Right forelimb (tissue), 1 donor: ENCODE data around the gene FCHO1.

Experiments used
- DNase-seq: peaks from one replicate; pipeline ENCODE4 v3.0.0-alpha.2; 2018

The FCHO1 gene

GRCh38 chr19:17737690-17738153 is 13.6 kb upstream of the FCHO1 start:
- DNase-seq = no peak

GRCh38 chr19:17739121-17739875 is 12.0 kb upstream of the FCHO1 start:
- peak; percentile 58 for DNase-seq

- DNase-seq = no peak
These were observed 9.8 kb upstream of the FCHO1 start for GRCh38 chr19:17741456-17741855.

- DNase-seq = no peak
These were observed 7.2 kb upstream of the FCHO1 start for GRCh38 chr19:17743874-17744580.

- DNase-seq = peak; percentile 87
These were observed 3.8 kb upstream of the FCHO1 start for GRCh38 chr19:17747205-17748098.

- no peak for DNase-seq
These were observed 2.2 kb upstream of the FCHO1 start for GRCh38 chr19:17748884-17749638.

GRCh38 chr19:17749912-17750317 is 1.4 kb upstream of the FCHO1 start:
- DNase-seq = no peak

GRCh38 chr19:17751912-17752273 is 616 bp downstream of the FCHO1 start:
- no peak for DNase-seq

- no peak for DNase-seq
These were observed 1.8 kb downstream of the FCHO1 start for GRCh38 chr19:17752865-17753639.

GRCh38 chr19:17753976-17754375 is 2.7 kb downstream of the FCHO1 start:
- no peak for DNase-seq

GRCh38 chr19:17754634-17755442 is 3.6 kb downstream of the FCHO1 start:
- DNase-seq = no peak

GRCh38 chr19:17755443-17755890 is 4.2 kb downstream of the FCHO1 start:
- DNase-seq = no peak

- no peak for DNase-seq
These were observed 4.8 kb downstream of the FCHO1 start for GRCh38 chr19:17755977-17756670.

GRCh38 chr19:17757125-17757524 is 5.8 kb downstream of the FCHO1 start:
- DNase-seq = peak; percentile 72

- no peak for DNase-seq
These were observed 7.2 kb downstream of the FCHO1 start for GRCh38 chr19:17758515-17758914.

- DNase-seq = no peak
These were observed 9.9 kb downstream of the FCHO1 start for GRCh38 chr19:17761148-17761547.

- DNase-seq = no peak
These were observed 11.4 kb downstream of the FCHO1 start for GRCh38 chr19:17762505-17763229.

- DNase-seq = no peak
These were observed 13.1 kb downstream of the FCHO1 start for GRCh38 chr19:17764348-17764747.

GRCh38 chr19:17765069-17765618 is 13.9 kb downstream of the FCHO1 start:
- DNase-seq = no peak
